ENCODE measurements around the gene EIF4B.

GRCh38 chr12:53056296-53056695 lies 50.0 kb downstream of the EIF4B start:
- TF ChIP-seq EP300 (IDR thresholded peaks at IDR 0.05) (no peak), CTCF (IDR thresholded peaks at IDR 0.05) (no peak)
